Coronary artery (tissue), 2 donors: ENCODE measurements around the gene TSKU.
A peak's percentile ranks its signal among the peaks of the same experiment; 100 is the strongest.

ENCODE experiments used
- DNase-seq: peaks from one replicate; pipeline ENCODE4 v3.0.0-alpha.2; 2017; ENCODE audit warnings: low spot score
- H3K27ac ChIP-seq, 2 donors: fragments of 200-600 bp; sonication (generic); one replicate each; pipeline ENCODE4 v1.5.1; 2016 to 2019
- H3K4me3 ChIP-seq: fragments of 200-600 bp; sonication (generic); 2 replicates; pipeline ENCODE4 v1.5.1; 2016; ENCODE audit warnings: mild to moderate bottlenecking, moderate library complexity
- TF ChIP-seq, protein P1 (sequence below): fragments of 200-600 bp; sonication (generic); IDR thresholded peaks from one replicate; pipeline ENCODE4 v1.5.1; 2019; ENCODE audit warnings: antibody characterized with exemption

The TSKU gene

GRCh38 chr11:76793391-76794291 lies 10.5 kb downstream of the TSKU start:
- H3K27ac ChIP-seq: peak overlapping the region; percentile 40 to 65
- H3K4me3 ChIP-seq: peak overlapping the region; percentile 1
- DNase-seq: peak; percentile 65
- TF ChIP-seq, protein P1, sequence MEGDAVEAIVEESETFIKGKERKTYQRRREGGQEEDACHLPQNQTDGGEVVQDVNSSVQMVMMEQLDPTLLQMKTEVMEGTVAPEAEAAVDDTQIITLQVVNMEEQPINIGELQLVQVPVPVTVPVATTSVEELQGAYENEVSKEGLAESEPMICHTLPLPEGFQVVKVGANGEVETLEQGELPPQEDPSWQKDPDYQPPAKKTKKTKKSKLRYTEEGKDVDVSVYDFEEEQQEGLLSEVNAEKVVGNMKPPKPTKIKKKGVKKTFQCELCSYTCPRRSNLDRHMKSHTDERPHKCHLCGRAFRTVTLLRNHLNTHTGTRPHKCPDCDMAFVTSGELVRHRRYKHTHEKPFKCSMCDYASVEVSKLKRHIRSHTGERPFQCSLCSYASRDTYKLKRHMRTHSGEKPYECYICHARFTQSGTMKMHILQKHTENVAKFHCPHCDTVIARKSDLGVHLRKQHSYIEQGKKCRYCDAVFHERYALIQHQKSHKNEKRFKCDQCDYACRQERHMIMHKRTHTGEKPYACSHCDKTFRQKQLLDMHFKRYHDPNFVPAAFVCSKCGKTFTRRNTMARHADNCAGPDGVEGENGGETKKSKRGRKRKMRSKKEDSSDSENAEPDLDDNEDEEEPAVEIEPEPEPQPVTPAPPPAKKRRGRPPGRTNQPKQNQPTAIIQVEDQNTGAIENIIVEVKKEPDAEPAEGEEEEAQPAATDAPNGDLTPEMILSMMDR: no peak

DNA sequence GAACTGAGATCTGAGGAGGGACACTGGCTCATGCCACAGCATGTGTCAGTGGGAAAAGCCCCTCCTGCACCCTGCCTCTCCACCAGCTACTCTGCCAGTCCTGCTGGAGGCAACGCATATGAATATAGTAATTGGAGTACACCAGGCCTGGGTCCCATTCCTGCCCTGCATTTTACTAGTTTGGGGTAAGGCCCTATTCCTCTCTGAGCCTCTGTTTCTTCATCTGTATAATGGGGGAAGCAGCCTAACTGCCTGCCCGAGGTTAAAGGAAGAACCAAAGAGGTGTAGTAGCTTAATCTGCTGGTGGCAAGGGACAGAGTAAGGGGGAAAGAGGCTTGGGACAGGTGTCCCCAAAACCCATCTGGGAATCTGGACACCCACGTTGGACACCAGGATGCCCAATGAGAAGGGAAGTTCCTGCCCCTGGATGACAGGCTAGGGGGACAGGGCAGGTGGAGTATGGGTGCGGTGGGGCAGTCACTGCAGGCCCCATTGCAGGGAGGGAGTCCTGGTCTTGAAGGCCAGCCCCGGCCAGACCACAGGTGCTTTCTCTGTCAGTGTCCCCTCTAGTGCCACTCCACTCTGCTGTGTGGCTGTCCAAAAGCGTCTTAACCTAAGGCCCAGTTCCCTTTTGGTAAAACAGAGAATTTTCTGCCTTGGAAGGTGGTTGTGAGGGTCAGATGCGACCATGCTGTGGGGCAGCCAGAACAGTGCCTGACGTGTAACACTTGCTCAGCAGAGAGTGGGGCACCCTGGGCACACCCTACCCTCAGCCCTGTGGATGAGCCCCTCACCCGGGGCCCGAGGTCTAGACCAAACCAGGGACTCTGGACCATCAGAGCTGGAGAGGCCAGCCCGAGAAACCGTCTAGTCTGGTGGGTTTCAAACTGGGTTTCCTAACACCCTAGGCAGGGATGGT lies 11.5 kb downstream of the TSKU start:
- peak; percentile 65 for DNase-seq
- Histone ChIP-seq H3K4me3 (no peak overlapping the region), H3K27ac (peak overlapping the region; percentile 40 to 65)
- TF ChIP-seq, protein P1: no peak

DNA sequence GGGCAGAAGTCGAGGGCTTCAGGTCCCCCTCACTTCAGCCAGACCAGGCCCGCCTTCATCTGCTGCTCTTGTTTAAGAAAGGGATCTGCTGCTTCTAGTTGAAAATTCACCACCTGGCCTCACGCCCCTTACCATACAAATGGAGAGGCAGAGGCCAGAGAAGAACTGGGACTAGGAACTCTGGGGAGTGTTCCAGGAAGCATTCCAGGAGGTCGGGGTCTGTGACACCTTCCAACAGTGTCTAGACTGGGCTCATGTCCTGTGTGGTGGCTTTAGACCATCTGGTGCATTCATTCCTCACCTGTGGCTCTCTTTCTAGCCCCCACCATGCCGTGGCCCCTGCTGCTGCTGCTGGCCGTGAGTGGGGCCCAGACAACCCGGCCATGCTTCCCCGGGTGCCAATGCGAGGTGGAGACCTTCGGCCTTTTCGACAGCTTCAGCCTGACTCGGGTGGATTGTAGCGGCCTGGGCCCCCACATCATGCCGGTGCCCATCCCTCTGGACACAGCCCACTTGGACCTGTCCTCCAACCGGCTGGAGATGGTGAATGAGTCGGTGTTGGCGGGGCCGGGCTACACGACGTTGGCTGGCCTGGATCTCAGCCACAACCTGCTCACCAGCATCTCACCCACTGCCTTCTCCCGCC lies 12.3 kb downstream of the TSKU start:
- Histone ChIP-seq H3K4me3 (no peak overlapping the region), H3K27ac (peak overlapping the region in 1 of 2 donors; percentile 65)
- peak; percentile 74 for DNase-seq
- TF ChIP-seq, protein P1: no peak

DNA sequence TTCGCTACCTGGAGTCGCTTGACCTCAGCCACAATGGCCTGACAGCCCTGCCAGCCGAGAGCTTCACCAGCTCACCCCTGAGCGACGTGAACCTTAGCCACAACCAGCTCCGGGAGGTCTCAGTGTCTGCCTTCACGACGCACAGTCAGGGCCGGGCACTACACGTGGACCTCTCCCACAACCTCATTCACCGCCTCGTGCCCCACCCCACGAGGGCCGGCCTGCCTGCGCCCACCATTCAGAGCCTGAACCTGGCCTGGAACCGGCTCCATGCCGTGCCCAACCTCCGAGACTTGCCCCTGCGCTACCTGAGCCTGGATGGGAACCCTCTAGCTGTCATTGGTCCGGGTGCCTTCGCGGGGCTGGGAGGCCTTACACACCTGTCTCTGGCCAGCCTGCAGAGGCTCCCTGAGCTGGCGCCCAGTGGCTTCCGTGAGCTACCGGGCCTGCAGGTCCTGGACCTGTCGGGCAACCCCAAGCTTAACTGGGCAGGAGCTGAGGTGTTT lies 12.8 kb downstream of the TSKU start:
- TF ChIP-seq, protein P1: no peak
- H3K27ac ChIP-seq: no peak overlapping the region

GRCh38 chr11:76796511-76797198 lies 13.5 kb downstream of the TSKU start:
- peak; percentile 74 for DNase-seq
- no peak overlapping the region for H3K4me3 ChIP-seq
- H3K27ac ChIP-seq: no peak overlapping the region
- TF ChIP-seq, protein P1: no peak

More for the DNA sequence above, 12.8 kb downstream of the TSKU start:
- DNase-seq: peak; percentile 70
- no peak overlapping the region for H3K4me3 ChIP-seq
